Karpas-422 (cell line): ENCODE results near the gene ZNF19. TPM values are rescaled to one million over a fixed set of nuclear protein-coding genes. Genes with fewer than 3 reads are reported as not detected.
"Not testable (repeated sequence)": the region's sequence is repeated elsewhere in the genome, so short reads cannot be mapped to it uniquely, and the experiment has no call there.

Source experiments
- DNase-seq: peaks from one replicate; pipeline ENCODE4 v3.0.0-alpha.2; 2015
- H2AFZ ChIP-seq: fragments of 200-600 bp; sonication (generic); 2 replicates; pipeline ENCODE4 v1.6.1; 2014; ENCODE audit warnings: antibody characterized with exemption, low read length, mixed read lengths
- H3K27ac ChIP-seq: fragments of 200-600 bp; sonication (generic); 2 replicates; pipeline ENCODE4 v1.5.1; 2014; ENCODE audit warnings: mild to moderate bottlenecking, low read length, moderate library complexity
- H3K27me3 ChIP-seq: fragments of 200-600 bp; sonication (generic); 2 replicates; pipeline ENCODE4 v1.6.1; 2014; ENCODE audit warnings: low read length, mixed read lengths
- H3K36me3 ChIP-seq: fragments of 200-600 bp; sonication (generic); 2 replicates; pipeline ENCODE4 v1.6.1; 2014; ENCODE audit warnings: low read length, mixed read lengths; ENCODE audit not compliant: insufficient read depth
- H3K4me1 ChIP-seq: fragments of 200-600 bp; sonication (generic); 2 replicates; pipeline ENCODE4 v1.6.1; 2014; ENCODE audit warnings: mild to moderate bottlenecking, low read length, mixed read lengths
- H3K4me2 ChIP-seq: fragments of 200-600 bp; sonication (generic); 2 replicates; pipeline ENCODE4 v1.6.1; 2014; ENCODE audit warnings: low read length, low read depth, mild to moderate bottlenecking; ENCODE audit not compliant: poor library complexity, severe bottlenecking
- H3K4me3 ChIP-seq: fragments of 200-600 bp; sonication (generic); 2 replicates; pipeline ENCODE4 v1.5.1; 2014; ENCODE audit warnings: mild to moderate bottlenecking, antibody characterized with exemption, low read length, mixed read lengths
- H3K79me2 ChIP-seq: fragments of 200-600 bp; sonication (generic); 2 replicates; pipeline ENCODE4 v1.6.1; 2014; ENCODE audit warnings: mild to moderate bottlenecking, low read length, mixed read lengths
- H3K9ac ChIP-seq: fragments of 200-600 bp; sonication (generic); 2 replicates; pipeline ENCODE4 v1.6.0; 2014; ENCODE audit warnings: low read length
- H3K9me2 ChIP-seq: fragments of 200-600 bp; sonication (generic), shearing (Covaris generic); replicated peaks from 2 replicates; pipeline ENCODE4 v1.6.0; 2014; ENCODE audit warnings: mild to moderate bottlenecking, low read length, moderate library complexity; ENCODE audit not compliant: insufficient read depth
- H3K9me3 ChIP-seq: fragments of 300-700, 200-600 bp; sonication (generic); 2 replicates; pipeline ENCODE4 v1.6.1; 2014; ENCODE audit warnings: low read length, mixed read lengths
- H4K20me1 ChIP-seq: fragments of 200-600 bp; sonication (generic); 2 replicates; pipeline ENCODE4 v1.6.1; 2014; ENCODE audit warnings: mild to moderate bottlenecking, antibody characterized with exemption, low read length, low read depth; ENCODE audit not compliant: insufficient read depth
- total RNA-seq: library from RNA; depleted of rRNA; stranded (reverse); fragments of >200 nt; shearing (Covaris generic); gene quantifications from 2 replicates; pipeline ENCODE4 v1.2.3, GENCODE V29; 2014; ENCODE audit warnings: low replicate concordance

Gene ZNF19
- total RNA-seq, 1 experiment from 2014 or later, result 6.6 TPM

DNA sequence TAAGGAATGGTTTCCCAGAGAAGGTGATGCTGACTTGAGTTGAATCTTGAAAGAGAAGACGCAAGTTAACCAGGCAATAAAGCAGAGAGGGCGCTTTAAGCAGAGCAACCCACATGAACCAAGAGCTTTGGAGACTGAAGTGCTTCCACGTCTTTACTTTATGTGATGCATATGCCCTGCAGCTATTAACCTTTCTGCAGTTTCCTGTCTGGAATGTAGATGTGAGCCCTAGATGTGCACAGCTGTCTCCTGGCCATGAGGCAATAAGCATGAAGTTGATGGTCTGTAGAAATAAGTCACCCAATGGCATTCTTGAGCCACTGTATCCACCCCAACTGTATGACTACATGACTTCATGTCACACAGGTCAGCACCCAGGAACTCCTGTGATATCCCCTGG lies 31.4 kb upstream of the ZNF19 start:
- Histone ChIP-seq H3K27ac (no peak overlapping the region), H3K36me3 (no peaks in the 10 kb centered on the region), H3K4me1 (no peaks in the 10 kb centered on the region), H3K9ac (no peak overlapping the region), H3K9me3 (no peaks in the 10 kb centered on the region), H4K20me1 (no peaks in the 10 kb centered on the region), H3K79me2 (no peaks in the 10 kb centered on the region), H3K9me2 (no peaks in the 10 kb centered on the region), H3K4me2 (no peak overlapping the region), H2AFZ (no peak overlapping the region), H3K4me3 (no peak overlapping the region), H3K27me3 (peaks cover 3% of the 10 kb centered on the region; the same call in 1 of the 2 replicates)
- no peak for DNase-seq

DNA sequence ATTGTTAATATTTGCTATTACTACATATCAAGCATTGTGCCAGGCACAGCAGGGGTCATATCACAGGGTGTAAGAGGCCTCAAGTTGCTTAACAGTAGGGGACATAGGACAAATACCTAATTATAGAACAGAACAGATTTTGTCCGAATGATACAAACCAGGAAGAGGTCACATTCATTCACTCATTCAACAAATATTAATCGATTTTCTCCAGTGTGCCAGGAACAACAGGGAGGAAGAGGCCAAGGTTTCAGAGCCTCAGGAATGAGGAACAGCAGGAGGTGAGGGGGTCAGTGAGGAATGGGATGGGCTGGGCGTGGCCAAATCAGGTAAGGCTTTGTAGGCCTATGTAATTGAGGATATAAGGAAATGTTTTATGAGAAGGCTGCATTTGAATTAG lies 25.9 kb upstream of the ZNF19 start:
- no peak for DNase-seq
- H3K4me1 ChIP-seq, result no peaks in the 10 kb centered on the region
- no peaks in the 10 kb centered on the region for H3K36me3 ChIP-seq
- H3K9me3 ChIP-seq, result no peaks in the 10 kb centered on the region
- no peaks in the 10 kb centered on the region for H3K79me2 ChIP-seq
- H3K4me2 ChIP-seq, result no peak overlapping the region
- peaks cover 3% of the 10 kb centered on the region; the same call in 1 of the 2 replicates for H3K27me3 ChIP-seq
- no peak overlapping the region for H2AFZ ChIP-seq
- H3K9me2 ChIP-seq, result no peaks in the 10 kb centered on the region
- no peak overlapping the region for H3K27ac ChIP-seq
- H3K9ac ChIP-seq, result no peak overlapping the region
- no peaks in the 10 kb centered on the region for H4K20me1 ChIP-seq
- no peak overlapping the region for H3K4me3 ChIP-seq

DNA sequence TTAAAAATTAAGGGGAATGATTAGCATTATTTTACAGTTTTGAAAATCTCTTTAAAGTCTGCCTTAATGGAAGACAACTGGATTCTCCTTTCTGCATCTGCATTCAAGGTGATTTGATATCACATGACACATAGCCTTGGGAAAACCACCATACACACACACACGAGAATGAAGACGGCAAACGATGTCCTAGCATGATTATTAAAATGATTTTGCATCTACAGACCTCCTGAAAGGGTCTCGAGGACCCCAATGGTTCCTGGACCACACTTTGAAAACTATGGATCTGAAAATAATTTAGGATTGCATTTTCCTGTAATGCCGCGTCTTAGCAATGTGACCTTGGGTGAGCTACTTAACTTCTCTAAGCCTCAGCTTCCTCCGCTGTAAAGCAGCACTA lies 25.4 kb upstream of the ZNF19 start:
- H3K27ac ChIP-seq, result no peak overlapping the region
- no peak for DNase-seq
- H2AFZ ChIP-seq, result no peak overlapping the region
- H3K4me3 ChIP-seq, result no peak overlapping the region
- no peaks in the 10 kb centered on the region for H3K27me3 ChIP-seq
- no peaks in the 10 kb centered on the region for H4K20me1 ChIP-seq
- H3K9me3 ChIP-seq, result no peaks in the 10 kb centered on the region
- H3K4me1 ChIP-seq, result no peaks in the 10 kb centered on the region
- H3K79me2 ChIP-seq, result no peaks in the 10 kb centered on the region
- H3K9me2 ChIP-seq, result no peaks in the 10 kb centered on the region
- no peak overlapping the region for H3K4me2 ChIP-seq
- H3K36me3 ChIP-seq, result no peaks in the 10 kb centered on the region
- H3K9ac ChIP-seq, result no peak overlapping the region

DNA sequence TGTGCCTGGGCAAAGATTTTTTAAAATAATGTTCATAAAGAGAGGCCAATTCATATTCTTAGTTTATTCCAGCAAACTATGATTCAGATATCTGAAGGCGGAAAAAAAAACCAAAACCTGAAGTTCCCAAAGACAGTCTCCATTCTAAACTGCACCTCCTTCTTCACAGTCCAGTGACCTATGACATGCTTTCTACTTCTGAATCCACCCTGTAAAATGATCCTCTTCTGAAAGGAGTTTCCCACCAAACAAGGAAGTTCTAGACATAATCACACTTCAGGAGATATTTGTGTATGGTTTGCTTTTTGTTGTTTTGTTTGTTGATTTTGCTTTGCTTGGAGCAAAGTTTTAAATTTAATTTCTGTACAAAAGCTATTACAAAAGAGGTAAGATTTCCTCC lies 24.2 kb upstream of the ZNF19 start:
- Histone ChIP-seq H3K36me3 (no peaks in the 10 kb centered on the region), H2AFZ (no peak overlapping the region), H3K9me2 (no peaks in the 10 kb centered on the region), H3K79me2 (no peaks in the 10 kb centered on the region), H3K9me3 (no peaks in the 10 kb centered on the region), H3K27ac (no peak overlapping the region), H4K20me1 (no peaks in the 10 kb centered on the region), H3K9ac (no peak overlapping the region), H3K27me3 (no peaks in the 10 kb centered on the region), H3K4me3 (no peak overlapping the region), H3K4me2 (no peak overlapping the region), H3K4me1 (no peaks in the 10 kb centered on the region)
- no peak for DNase-seq

DNA sequence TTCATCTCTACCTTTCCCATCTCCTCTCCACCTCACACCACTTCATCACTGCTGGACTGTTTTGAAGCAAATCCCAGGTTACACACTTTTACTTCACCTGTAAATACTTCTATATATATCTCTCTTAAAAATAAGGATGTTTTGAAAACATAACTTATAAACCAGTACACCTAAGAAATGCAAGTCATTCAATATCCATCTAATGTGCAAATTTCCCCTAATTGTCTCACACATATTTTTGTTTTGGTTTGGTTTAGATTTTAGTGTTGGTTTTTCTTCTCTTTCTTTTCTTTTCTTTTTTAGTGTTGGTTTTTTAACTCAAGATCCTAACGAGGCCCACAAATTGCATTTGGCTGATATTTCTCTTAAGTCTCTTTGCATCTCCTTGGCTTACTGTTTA lies 17.9 kb upstream of the ZNF19 start:
- no peak overlapping the region for H3K9ac ChIP-seq
- no peak overlapping the region for H2AFZ ChIP-seq
- H3K79me2 ChIP-seq, result no peaks in the 10 kb centered on the region
- H3K36me3 ChIP-seq, result no peaks in the 10 kb centered on the region
- no peaks in the 10 kb centered on the region for H3K9me3 ChIP-seq
- no peak overlapping the region for H3K4me2 ChIP-seq
- no peaks in the 10 kb centered on the region for H3K27me3 ChIP-seq
- no peak overlapping the region for H3K4me3 ChIP-seq
- H3K27ac ChIP-seq, result no peak overlapping the region
- no peak for DNase-seq
- H3K9me2 ChIP-seq, result no peaks in the 10 kb centered on the region
- no peaks in the 10 kb centered on the region for H4K20me1 ChIP-seq
- H3K4me1 ChIP-seq, result no peaks in the 10 kb centered on the region

DNA sequence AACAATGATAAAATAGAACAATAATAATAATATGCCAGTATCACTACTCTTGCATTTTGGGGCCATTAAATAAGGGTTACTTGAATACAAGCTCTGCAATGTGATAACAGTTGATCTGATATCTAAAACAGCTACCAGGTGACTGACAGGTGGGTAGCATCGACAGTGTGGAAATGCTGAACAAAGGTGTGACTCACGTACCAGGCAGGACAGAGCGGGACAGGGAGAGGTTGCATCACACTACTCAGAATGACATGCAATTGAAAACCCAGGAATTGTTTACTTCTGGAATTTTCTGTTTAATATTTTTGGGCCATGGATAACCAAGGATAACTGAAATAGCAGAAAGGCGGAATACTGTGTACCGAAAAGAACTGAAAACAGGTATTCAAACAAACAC lies 15.8 kb upstream of the ZNF19 start:
- H3K9me2 ChIP-seq, result no peaks in the 10 kb centered on the region
- H3K27me3 ChIP-seq, result no peaks in the 10 kb centered on the region
- no peak overlapping the region for H2AFZ ChIP-seq
- no peaks in the 10 kb centered on the region for H4K20me1 ChIP-seq
- no peak overlapping the region for H3K27ac ChIP-seq
- H3K79me2 ChIP-seq, result no peaks in the 10 kb centered on the region
- DNase-seq, result no peak
- H3K9ac ChIP-seq, result no peak overlapping the region
- no peaks in the 10 kb centered on the region for H3K4me1 ChIP-seq
- H3K9me3 ChIP-seq, result no peaks in the 10 kb centered on the region
- H3K36me3 ChIP-seq, result no peaks in the 10 kb centered on the region
- no peak overlapping the region for H3K4me3 ChIP-seq
- H3K4me2 ChIP-seq, result no peak overlapping the region

DNA sequence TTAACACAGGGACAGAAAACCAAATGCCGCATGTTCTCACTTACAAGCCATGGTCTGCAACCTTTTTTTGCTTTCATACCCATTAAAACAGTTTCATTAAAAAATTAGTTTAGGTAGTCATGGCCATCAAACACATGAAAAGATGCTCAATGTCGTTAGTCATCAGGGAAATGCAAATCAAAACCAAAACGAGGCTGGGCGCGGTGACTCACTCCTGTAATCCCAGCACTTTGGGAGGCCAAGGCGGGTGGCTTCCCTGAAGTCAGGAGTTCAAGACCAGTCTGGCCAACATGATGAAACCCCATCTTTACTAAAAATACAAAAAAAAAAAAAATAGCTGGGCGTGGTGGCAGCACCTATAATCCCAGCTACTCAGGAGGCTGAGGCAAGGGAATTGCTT lies 14.9 kb upstream of the ZNF19 start:
- H3K4me1 ChIP-seq, H3K9me3 ChIP-seq, H3K9me2 ChIP-seq, H4K20me1 ChIP-seq, H3K79me2 ChIP-seq, DNase-seq, H3K36me3 ChIP-seq, H2AFZ ChIP-seq, H3K9ac ChIP-seq, H3K27me3 ChIP-seq, H3K4me3 ChIP-seq, H3K4me2 ChIP-seq, H3K27ac ChIP-seq: not testable (repeated sequence)

DNA sequence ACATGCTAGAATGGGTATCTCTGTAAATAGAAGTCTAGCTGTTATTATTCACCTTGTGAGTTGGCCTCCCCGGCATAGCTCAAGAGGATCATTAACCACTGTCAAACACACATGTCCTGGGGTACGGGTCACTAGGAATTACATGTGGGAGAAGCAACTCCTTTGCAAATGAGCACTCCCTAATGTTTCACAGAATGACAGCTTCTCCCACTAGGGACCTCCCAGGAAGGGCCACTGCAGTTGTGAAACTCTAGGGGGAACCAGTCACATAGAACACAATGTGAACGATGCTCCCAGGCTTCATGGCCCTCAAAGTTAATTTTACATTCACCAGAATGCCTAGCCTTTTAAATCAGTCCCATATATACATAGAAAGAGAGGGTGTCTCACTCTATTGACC lies 12.4 kb upstream of the ZNF19 start:
- H3K4me1 ChIP-seq, result no peaks in the 10 kb centered on the region
- H3K9ac ChIP-seq, result no peak overlapping the region
- no peaks in the 10 kb centered on the region for H3K9me3 ChIP-seq
- no peaks in the 10 kb centered on the region for H4K20me1 ChIP-seq
- no peak for DNase-seq
- no peaks in the 10 kb centered on the region for H3K79me2 ChIP-seq
- H2AFZ ChIP-seq, result no peak overlapping the region
- H3K27me3 ChIP-seq, result no peaks in the 10 kb centered on the region
- no peaks in the 10 kb centered on the region for H3K36me3 ChIP-seq
- H3K4me3 ChIP-seq, result no peak overlapping the region
- H3K4me2 ChIP-seq, result no peak overlapping the region
- no peak overlapping the region for H3K27ac ChIP-seq
- no peaks in the 10 kb centered on the region for H3K9me2 ChIP-seq

DNA sequence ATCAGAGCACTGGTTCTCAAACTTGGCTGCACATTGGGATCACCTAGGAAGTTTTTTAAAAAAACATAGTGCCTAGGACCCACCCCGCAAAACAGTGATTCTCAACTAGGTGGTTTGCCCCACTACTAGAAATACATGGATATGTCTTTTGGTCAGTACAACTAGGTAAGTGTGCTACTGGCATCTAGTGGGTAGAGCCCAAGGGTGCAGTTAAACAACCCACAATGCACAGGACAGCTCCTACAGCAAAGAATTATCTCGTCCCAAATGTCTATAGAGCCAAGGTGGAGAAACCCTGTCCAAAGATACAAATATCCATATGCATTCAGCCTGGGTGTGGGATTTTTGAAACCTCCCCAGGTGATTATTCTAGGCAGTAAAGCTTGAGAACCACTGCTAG lies 11.8 kb upstream of the ZNF19 start:
- no peaks in the 10 kb centered on the region for H3K9me3 ChIP-seq
- H4K20me1 ChIP-seq, result no peaks in the 10 kb centered on the region
- H3K9ac ChIP-seq, result no peak overlapping the region
- no peaks in the 10 kb centered on the region for H3K9me2 ChIP-seq
- DNase-seq, result no peak
- no peaks in the 10 kb centered on the region for H3K79me2 ChIP-seq
- H3K4me1 ChIP-seq, result no peaks in the 10 kb centered on the region
- no peak overlapping the region for H2AFZ ChIP-seq
- H3K4me3 ChIP-seq, result no peak overlapping the region
- H3K36me3 ChIP-seq, result no peaks in the 10 kb centered on the region
- H3K27me3 ChIP-seq, result no peaks in the 10 kb centered on the region
- H3K4me2 ChIP-seq, result no peak overlapping the region
- no peak overlapping the region for H3K27ac ChIP-seq
